HepG2 (cell line): Measurements from ENCODE around the gene NKAIN4. TPM values are rescaled to one million over a fixed set of nuclear protein-coding genes. Genes with fewer than 3 reads are reported as not detected.

Experiments
- CHCHD3 ChIP-seq: sonication (generic); formaldehyde crosslinking; IDR thresholded peaks from 2 replicates; pipeline ENCODE4 v1.8.0; 2022; ENCODE audit warnings: mild to moderate bottlenecking, missing genetic modification reagents, moderate library complexity
- EP300 ChIP-seq, 3 experiments: sonication (generic) in 1 of 3; formaldehyde crosslinking in 1 of 3; IDR thresholded peaks; 2 replicates each; pipeline versions ENCODE4 v1.5.1 to v1.6.1; 2011 to 2020; ENCODE audit warnings: low read depth in 2 of 3, low read length in 2 of 3, borderline replicate concordance in 1 of 3, improper control_type of control experiment in 1 of 3, mild to moderate bottlenecking in 1 of 3, missing genetic modification reagents in 1 of 3, moderate library complexity in 1 of 3
- GATA4 ChIP-seq: sonication (generic); IDR thresholded peaks from 2 replicates; pipeline ENCODE4 v1.6.1; 2016; ENCODE audit warnings: antibody characterized with exemption, low read depth, borderline replicate concordance
- HNRNPL ChIP-seq: fragments of 200-400 bp; formaldehyde crosslinking; IDR thresholded peaks from 2 replicates; pipeline ENCODE4 v1.6.1; 2017; ENCODE audit warnings: mild to moderate bottlenecking, low read depth, low read length
- KLF12 ChIP-seq: sonication (generic); formaldehyde crosslinking; IDR thresholded peaks from 2 replicates; pipeline ENCODE4 v1.4.0; 2020; ENCODE audit warnings: missing genetic modification reagents, borderline replicate concordance
- MAX ChIP-seq: IDR thresholded peaks from 2 replicates; pipeline ENCODE4 v1.6.1; 2012; ENCODE audit warnings: inconsistent platforms
- MED1 ChIP-seq: sonication (generic); formaldehyde crosslinking; IDR thresholded peaks from 2 replicates; pipeline ENCODE4 v1.4.0; 2020; ENCODE audit warnings: missing genetic modification reagents
- MIER3 ChIP-seq: IDR thresholded peaks from 2 replicates; pipeline ENCODE4 v1.6.1; 2016; ENCODE audit warnings: missing compliant biosample characterization, borderline replicate concordance
- MXD3 ChIP-seq: IDR thresholded peaks from 2 replicates; pipeline ENCODE4 v1.6.1; 2016; ENCODE audit warnings: mild to moderate bottlenecking, missing biosample characterization, missing genetic modification reagents
- MYC ChIP-seq: sonication (generic); formaldehyde crosslinking; IDR thresholded peaks from 2 replicates; pipeline ENCODE4 v1.9.0; 2021; ENCODE audit warnings: missing genetic modification reagents, borderline replicate concordance
- NBN ChIP-seq: fragments of 450-650 bp; conservative IDR thresholded peaks from 2 replicates; pipeline ENCODE4 v1.6.1; 2017
- NKX3-1 ChIP-seq: sonication (generic); formaldehyde crosslinking; IDR thresholded peaks from 2 replicates; pipeline ENCODE4 v1.5.0; 2020; ENCODE audit warnings: missing genetic modification reagents
- POLR2AphosphoS2 ChIP-seq: IDR thresholded peaks from 2 replicates; pipeline ENCODE4 v1.6.1; 2011; ENCODE audit warnings: low read depth, low read length, improper control_type of control experiment
- TCF12 ChIP-seq, 2 experiments: fragments of 450-650 bp in 1 of 2; sonication (generic) in 1 of 2; formaldehyde crosslinking in 1 of 2; IDR thresholded peaks; 2 replicates each; pipeline versions ENCODE4 v1.6.1 to v1.8.0; 2017 to 2022; ENCODE audit warnings: antibody characterized with exemption in 1 of 2, mild to moderate bottlenecking in 1 of 2, missing genetic modification reagents in 1 of 2, moderate library complexity in 1 of 2
- TFDP1 ChIP-seq: IDR thresholded peaks from 2 replicates; pipeline ENCODE4 v1.6.1; 2016; ENCODE audit warnings: missing compliant biosample characterization, missing genetic modification reagents, borderline replicate concordance
- ZBTB8A ChIP-seq: sonication (generic); formaldehyde crosslinking; IDR thresholded peaks from 2 replicates; pipeline ENCODE4 v1.4.0; 2020; ENCODE audit warnings: mild to moderate bottlenecking, low read depth, missing genetic modification reagents, borderline replicate concordance
- ZHX1 ChIP-seq: sonication (generic); formaldehyde crosslinking; IDR thresholded peaks from 2 replicates; pipeline ENCODE4 v1.8.1; 2022; ENCODE audit warnings: low read depth, mild to moderate bottlenecking, missing genetic modification reagents
- ZNF263 ChIP-seq: sonication (generic); formaldehyde crosslinking; IDR thresholded peaks from 2 replicates; pipeline ENCODE4 v1.4.0; 2020; ENCODE audit warnings: missing genetic modification reagents
- ZNF317 ChIP-seq: sonication (generic); formaldehyde crosslinking; IDR thresholded peaks from 2 replicates; pipeline ENCODE4 v1.5.0; 2020; ENCODE audit warnings: mild to moderate bottlenecking, missing genetic modification reagents
- ZNF558 ChIP-seq: sonication (generic); formaldehyde crosslinking; IDR thresholded peaks from 2 replicates; pipeline ENCODE4 v1.9.0; 2022; ENCODE audit warnings: mild to moderate bottlenecking, missing genetic modification reagents, borderline replicate concordance
- ZNF597 ChIP-seq: sonication (generic); formaldehyde crosslinking; IDR thresholded peaks from 2 replicates; pipeline ENCODE4 v1.5.0; 2020; ENCODE audit warnings: missing genetic modification reagents
- ZNF605 ChIP-seq: sonication (generic); formaldehyde crosslinking; IDR thresholded peaks from 2 replicates; pipeline ENCODE4 v1.8.0; 2022; ENCODE audit warnings: mild to moderate bottlenecking, missing genetic modification reagents
- ZNF782 ChIP-seq: sonication (generic); formaldehyde crosslinking; IDR thresholded peaks from 2 replicates; pipeline ENCODE4 v1.4.0; 2020; ENCODE audit warnings: missing genetic modification reagents, mild to moderate bottlenecking, borderline replicate concordance
- ZNF850 ChIP-seq: sonication (generic); formaldehyde crosslinking; conservative IDR thresholded peaks from 2 replicates; pipeline ENCODE4 v1.9.0; 2021; ENCODE audit warnings: mild to moderate bottlenecking, missing genetic modification reagents
- ZSCAN22 ChIP-seq: sonication (generic); formaldehyde crosslinking; IDR thresholded peaks from 2 replicates; pipeline ENCODE4 v1.4.0; 2020; ENCODE audit warnings: mild to moderate bottlenecking, missing genetic modification reagents
- polyA plus RNA-seq, 8 experiments: library from polyadenylated mRNA; depleted of rRNA in 3 of 8; stranded (reverse) in 7 of 8; unstranded in 1 of 8; fragments of >200 nt; fragmentation: Illumina TruSeq in 4 of 8; extraction: Trizol in 4 of 8; gene quantifications; 2 replicates each; pipeline versions ENCODE4 v1.2.1 to v1.2.3, GENCODE V29; 2011 to 2016; ENCODE audit warnings: low read depth in 4 of 8, missing spikeins in 1 of 8, mixed read lengths in 1 of 8; ENCODE audit not compliant: insufficient read depth in 1 of 8
- total RNA-seq, 5 experiments: library from RNA; depleted of rRNA; stranded (reverse); fragments of >200 nt; fragmentation: Illumina TruSeq; extraction: Trizol; gene quantifications; 2 replicates each; pipeline ENCODE4 v1.2.3, GENCODE V29; 2016; ENCODE audit warnings: low read depth in 1 of 5

Gene NKAIN4
- total and polyA plus RNA-seq, 2 of the 13 experiments (the other 11 are each of a cell fraction or from before 2014, with no cell fraction given): not detected

- no peak for TF ChIP-seq TCF12 (IDR thresholded peaks at IDR 0.05)
- TF ChIP-seq TCF12 (CRISPR knock-in tag; IDR thresholded peaks at IDR 0.05): no peak
- TF ChIP-seq ZNF558 (CRISPR knock-in tag): no peak
- TF ChIP-seq NKX3-1: no peak
- no peak for TF ChIP-seq GATA4
- no peak for TF ChIP-seq ZNF597 (CRISPR knock-in tag)
- no peak for TF ChIP-seq KLF12 (CRISPR knock-in tag)
- no peak for TF ChIP-seq MIER3 (CRISPR knock-in tag)
- TF ChIP-seq TFDP1 (CRISPR knock-in tag): no peak
- TF ChIP-seq ZSCAN22: no peak
- no peak for TF ChIP-seq ZNF317
- TF ChIP-seq ZNF850 (CRISPR knock-in tag): no peak
- peak; percentile 41; the same call in 1 of the 2 replicates for TF ChIP-seq MAX
- no peak for TF ChIP-seq CHCHD3 (CRISPR knock-in tag)
- no peak for TF ChIP-seq MED1 (CRISPR knock-in tag)
- no peak for TF ChIP-seq ZHX1 (CRISPR knock-in tag)
- TF ChIP-seq MXD3: 0 out of 2 replicates have a peak, but pooled peaks have one; percentile 44
- TF ChIP-seq POLR2AphosphoS2: no peak
- TF ChIP-seq ZNF263: 0 out of 2 replicates have a peak, but pooled peaks have one; percentile 51
- 0 out of 2 replicates have a peak, but pooled peaks have one; percentile 15 for TF ChIP-seq MYC
- no peak for TF ChIP-seq NBN
- no peak for TF ChIP-seq EP300 (IDR thresholded peaks at IDR 0.05; ENCODE audit: low read depth in 2 of 2, low read length in 2 of 2)
- TF ChIP-seq EP300 (CRISPR knock-in tag; IDR thresholded peaks at IDR 0.05; ENCODE audit: borderline replicate concordance): no peak
- TF ChIP-seq ZNF605: no peak
- TF ChIP-seq ZNF782 (CRISPR knock-in tag): no peak
- TF ChIP-seq ZBTB8A (CRISPR knock-in tag): no peak
- TF ChIP-seq HNRNPL: no peak
Observed at GRCh38 chr20:63268671-63269439, 14.6 kb upstream of the NKAIN4 start (continued).
